NCI-H1417 treated with DMSO at 0.1 percent for 48 hours (cell line): ENCODE data around the gene HRH2.
"Not testable (repeated sequence)": the region's sequence is repeated elsewhere in the genome, so short reads cannot be mapped to it uniquely, and the experiment has no call there.

Experiments used
- DNase-seq: peaks from one replicate; lab custom pipeline; 2025; lab: John Stamatoyannopoulos, UW

HRH2 gene

GRCh38 chr5:175657593-175658271 is at the start of gene HRH2:
HRH2 (plus strand) TSS chr5:175658071; CDS start chr5:175683234, 25,163 bp downstream.
- DNase-seq: no peak

GRCh38 chr5:175609526-175609925 is 48.3 kb upstream of the HRH2 start:
- no peak for DNase-seq

GRCh38 chr5:175610381-175610780 is 47.5 kb upstream of the HRH2 start:
- DNase-seq: no peak

GRCh38 chr5:175610898-175611297 is 47.0 kb upstream of the HRH2 start:
- DNase-seq: no peak

GRCh38 chr5:175614223-175614815 is 43.6 kb upstream of the HRH2 start:
- DNase-seq: no peak

- DNase-seq: no peak
These were observed 43.0 kb upstream of the HRH2 start for GRCh38 chr5:175614861-175615260.

- DNase-seq: no peak
These were observed 41.8 kb upstream of the HRH2 start for GRCh38 chr5:175616083-175616482.

- DNase-seq: not testable (repeated sequence)
These were observed 41.3 kb upstream of the HRH2 start for GRCh38 chr5:175616527-175616926.

GRCh38 chr5:175617447-175617846 is 40.4 kb upstream of the HRH2 start:
- DNase-seq: no peak

- no peak for DNase-seq
These were observed 37.3 kb upstream of the HRH2 start for GRCh38 chr5:175620527-175620926.

GRCh38 chr5:175621971-175622370 is 35.9 kb upstream of the HRH2 start:
- DNase-seq: no peak

- no peak for DNase-seq
These were observed 34.8 kb upstream of the HRH2 start for GRCh38 chr5:175623088-175623487.

GRCh38 chr5:175624316-175624715 is 33.6 kb upstream of the HRH2 start:
- DNase-seq: no peak

- no peak for DNase-seq
These were observed 30.9 kb upstream of the HRH2 start for GRCh38 chr5:175627005-175627404.

GRCh38 chr5:175627739-175628138 is 30.1 kb upstream of the HRH2 start:
- DNase-seq: no peak

GRCh38 chr5:175628668-175629067 is 29.2 kb upstream of the HRH2 start:
- no peak for DNase-seq

GRCh38 chr5:175629261-175629660 is 28.6 kb upstream of the HRH2 start:
- no peak for DNase-seq

- DNase-seq: no peak
These were observed 28.1 kb upstream of the HRH2 start for GRCh38 chr5:175629793-175630192.

- DNase-seq: no peak
These were observed 21.9 kb upstream of the HRH2 start for GRCh38 chr5:175635854-175636584.

- DNase-seq: no peak
These were observed 19.6 kb upstream of the HRH2 start for GRCh38 chr5:175638305-175638704.

- no peak for DNase-seq
These were observed 17.6 kb upstream of the HRH2 start for GRCh38 chr5:175640106-175640775.

GRCh38 chr5:175642998-175643397 is 14.9 kb upstream of the HRH2 start:
- no peak for DNase-seq

GRCh38 chr5:175646251-175646650 is 11.6 kb upstream of the HRH2 start:
- no peak for DNase-seq
